GM18870 (cell line): ENCODE data around the gene AP1S1.
"Not testable (repeated sequence)": the region's sequence is repeated elsewhere in the genome, so short reads cannot be mapped to it uniquely, and the experiment has no call there.

ENCODE experiments used
- ATAC-seq: cut with Tn5 transposase; IDR thresholded peaks from one replicate; pipeline ENCODE4 v1.9.1; 2021; ENCODE audit warnings: moderate library complexity; ENCODE audit not compliant: unreplicated experiment

Gene AP1S1

DNA sequence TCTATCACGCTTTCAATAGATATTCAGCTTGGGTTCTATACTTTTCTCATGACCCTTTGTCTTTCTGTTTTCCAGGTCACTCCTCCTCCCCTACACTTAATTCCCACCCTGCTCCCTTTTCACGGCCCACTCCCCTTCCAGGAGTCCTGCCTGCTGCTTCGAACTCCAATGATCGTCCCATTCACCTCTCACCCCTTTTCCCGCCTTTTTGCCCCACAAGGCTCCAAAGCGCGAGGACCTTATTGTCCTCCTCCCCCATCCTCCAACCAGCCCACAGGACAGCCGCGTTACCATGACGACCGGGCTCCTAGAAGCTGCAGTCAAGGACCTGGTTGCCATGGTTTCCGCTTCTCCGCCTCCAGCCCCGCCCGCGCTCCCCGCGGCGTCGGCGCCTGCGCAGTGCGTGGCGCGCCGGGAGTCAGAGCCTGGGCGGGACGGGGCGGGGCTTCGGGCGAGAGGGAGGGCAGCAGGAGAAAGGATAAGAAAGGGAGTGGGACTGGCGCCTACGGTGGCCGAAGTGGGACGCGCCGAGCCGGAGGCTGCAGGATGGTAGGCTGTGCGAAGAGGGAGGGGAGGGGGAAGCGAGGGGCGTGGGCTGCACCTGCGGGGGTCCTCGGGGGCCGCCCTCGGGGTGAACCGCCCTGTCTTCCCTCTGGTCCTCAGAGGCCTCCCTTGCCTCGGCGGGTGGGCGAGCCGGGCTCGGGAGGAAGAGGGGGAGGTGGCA is at the start of gene AP1S1:
TSS of gene AP1S1 (plus strand) at position 508 of the 724 bp plus-strand sequence. CDS start at position 547, 39 bp downstream.
- ATAC-seq: peak; percentile 70

DNA sequence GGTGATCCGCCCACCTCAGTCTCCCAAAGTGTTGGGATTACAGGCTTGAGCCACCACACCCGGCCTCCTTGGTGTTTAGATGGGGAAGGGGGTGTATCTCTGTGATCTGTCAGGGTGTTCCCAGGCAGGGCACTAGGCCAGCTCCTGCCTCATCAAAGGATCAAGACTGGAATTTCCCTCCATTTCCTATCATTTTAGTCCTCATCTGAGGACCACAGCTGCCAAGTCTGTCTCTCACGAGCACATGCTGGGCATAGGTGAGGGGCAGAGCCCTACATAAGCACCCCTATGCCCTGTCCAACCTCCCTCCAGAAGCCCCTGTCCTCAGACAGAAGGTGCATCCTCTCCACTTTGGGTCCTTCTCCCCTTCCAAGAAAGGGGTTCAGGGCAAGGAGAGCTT is 49.5 kb upstream of the AP1S1 start:
- ATAC-seq: no peak

DNA sequence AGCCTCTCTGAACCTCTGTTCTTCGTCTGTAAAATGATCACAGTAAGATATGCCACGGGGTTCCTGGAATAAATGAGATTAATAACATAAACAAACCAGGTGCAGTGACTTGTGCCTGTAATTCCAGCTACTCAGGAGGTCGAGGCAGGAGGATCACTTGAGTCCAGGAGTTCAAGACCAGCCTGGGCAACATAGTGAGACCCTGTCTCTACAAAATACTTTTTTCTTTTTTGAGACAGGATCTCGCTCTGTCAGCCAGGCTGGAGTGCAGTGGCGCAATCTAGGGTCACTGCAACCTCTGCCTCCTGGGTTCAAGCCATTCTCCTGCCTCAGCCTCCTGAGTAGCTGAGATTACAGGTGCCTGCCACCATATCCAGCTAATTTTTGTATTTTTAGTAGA is 49.0 kb upstream of the AP1S1 start:
- not testable (repeated sequence) for ATAC-seq

DNA sequence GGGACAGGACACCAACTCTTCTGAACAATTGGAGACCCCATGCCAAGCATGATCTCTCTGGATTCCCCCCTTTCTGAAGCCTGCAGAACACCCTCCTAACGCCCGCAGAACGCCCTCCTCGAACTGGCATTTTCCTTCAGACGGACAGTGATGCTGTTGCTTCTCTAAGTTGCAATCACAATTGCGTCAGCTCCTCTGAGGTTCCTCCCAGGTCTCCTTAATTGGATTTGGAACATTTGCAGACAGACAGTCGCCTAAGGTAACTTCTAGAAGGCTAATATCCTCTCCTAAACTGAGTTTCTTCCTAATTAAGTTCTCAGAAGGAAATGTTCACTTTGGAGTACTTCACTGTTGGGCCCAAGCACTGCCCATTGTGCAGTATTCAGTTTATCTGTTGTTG is 47.9 kb upstream of the AP1S1 start:
- no peak for ATAC-seq

DNA sequence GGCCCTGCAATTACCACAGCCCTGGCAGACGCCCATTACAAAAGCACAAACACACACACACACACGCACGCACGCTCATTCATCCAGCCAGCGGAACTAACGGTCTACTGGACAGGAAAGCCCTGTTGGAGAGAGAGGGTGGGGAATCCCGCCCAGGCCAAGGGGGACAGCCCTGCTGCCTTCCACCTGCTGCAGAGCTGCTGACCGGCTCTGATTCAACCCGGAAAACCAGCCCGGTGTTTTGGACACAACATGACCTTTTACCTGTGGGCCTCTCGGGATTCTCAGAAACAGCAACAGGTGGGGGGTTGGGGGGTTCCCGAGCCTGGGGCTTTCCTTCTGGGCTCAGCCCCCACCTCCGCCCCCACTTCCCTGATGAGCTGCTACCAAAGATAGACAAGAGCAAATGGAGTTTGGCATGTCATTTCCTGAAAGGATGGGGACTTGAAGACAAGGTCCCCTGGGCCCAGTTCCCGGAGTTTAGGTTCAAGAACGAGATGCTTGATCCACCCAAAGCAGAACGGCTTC is 45.9 kb upstream of the AP1S1 start:
- ATAC-seq: no peak

DNA sequence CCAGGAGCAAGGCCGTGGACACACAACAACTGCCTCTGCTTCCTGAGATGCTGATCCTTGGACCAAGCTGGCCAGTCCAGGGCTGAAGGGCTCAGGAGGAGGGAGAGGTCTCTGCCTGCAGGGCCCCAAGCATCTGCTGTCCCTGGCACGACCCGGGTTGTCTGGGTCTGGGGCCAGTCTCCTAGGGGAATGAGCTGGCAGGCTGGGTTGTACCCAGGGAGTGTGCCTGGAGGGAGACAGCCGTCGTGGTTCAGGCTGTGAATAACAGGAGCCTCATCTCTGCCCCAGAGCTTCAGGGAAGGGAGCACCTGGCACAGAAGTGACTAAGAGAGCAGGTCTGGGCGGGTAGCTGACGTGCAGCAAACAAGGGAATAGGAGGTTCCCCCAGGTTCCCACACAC is 45.3 kb upstream of the AP1S1 start:
- ATAC-seq: no peak

DNA sequence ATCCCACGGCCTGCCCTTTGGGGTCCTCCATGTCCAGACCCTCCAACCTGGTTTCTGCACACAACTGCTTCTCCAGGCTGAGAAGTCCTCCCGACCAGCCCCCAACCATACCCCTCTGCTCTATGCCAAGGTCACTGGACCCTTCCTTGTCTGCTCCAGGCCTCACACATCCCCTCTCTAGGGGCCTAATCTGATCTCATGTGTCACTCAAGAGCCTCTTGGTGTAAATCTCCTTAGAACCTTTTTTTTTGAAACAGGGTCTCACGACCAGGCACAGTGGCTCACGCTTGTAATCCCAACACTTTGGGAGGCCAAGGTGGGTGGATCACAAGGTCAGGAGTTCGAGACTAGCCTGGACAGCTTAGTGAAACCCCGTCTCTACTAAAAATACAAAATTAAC is 44.9 kb upstream of the AP1S1 start:
- ATAC-seq: no peak

DNA sequence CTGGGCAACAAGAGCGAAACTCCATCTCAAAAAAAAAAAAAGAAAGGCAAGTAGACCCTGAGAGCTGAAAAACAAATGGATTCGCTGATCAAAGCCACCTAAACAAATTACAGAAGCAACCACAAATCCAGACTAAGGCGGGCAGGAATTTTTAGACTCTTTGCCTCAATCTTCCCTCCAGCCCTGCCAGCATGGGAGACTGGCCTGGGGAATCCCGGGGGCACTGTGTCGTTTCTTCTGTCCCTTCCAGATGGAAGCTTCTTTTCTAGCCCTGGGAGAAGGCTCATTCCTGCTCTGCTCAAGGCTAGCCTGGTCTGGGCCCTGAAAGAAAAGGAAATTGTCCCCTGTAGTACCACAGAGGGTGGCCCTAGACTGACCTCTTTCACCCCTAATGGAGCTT is 43.0 kb upstream of the AP1S1 start:
- ATAC-seq: no peak

DNA sequence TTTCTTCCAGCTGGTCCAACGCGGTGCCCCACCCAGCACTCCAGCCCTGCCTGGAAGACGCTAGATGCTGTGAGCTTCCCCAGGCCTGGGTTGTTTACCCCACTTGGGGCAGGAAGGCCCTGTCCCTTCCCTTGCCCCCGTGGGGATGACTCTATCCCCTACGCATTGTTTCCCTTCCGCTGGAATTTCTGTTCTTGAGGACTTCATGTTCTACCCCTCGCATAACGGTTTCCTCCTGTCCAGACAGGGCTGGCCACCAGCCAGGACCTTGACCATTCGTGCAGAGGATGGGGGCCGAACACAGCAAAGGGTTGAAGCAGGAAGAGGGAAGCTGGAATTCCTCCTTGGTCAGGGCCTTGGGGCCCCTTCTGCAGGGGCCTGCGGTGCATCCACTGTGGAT is 42.0 kb upstream of the AP1S1 start:
- no peak for ATAC-seq

DNA sequence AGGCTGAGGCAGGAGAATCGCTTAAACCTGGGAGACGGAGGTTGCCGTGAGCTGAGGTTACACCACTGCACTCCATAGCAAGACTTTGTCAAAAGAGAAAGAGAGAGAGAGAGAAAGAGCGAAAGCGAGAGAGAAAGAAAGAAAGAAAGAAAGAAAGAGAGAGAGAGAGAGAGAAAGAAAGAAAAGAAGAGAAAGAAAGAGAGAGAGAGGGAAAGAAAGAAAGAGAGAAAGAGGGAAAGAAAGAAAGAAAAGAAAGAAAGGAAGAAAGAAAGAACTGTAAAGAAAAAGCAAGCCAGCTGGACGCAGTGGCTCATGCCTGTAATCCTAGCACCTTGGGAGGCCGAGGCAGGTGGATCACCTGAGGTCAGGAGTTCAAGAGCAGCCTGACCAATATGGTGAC is 41.1 kb upstream of the AP1S1 start:
- not testable (repeated sequence) for ATAC-seq

DNA sequence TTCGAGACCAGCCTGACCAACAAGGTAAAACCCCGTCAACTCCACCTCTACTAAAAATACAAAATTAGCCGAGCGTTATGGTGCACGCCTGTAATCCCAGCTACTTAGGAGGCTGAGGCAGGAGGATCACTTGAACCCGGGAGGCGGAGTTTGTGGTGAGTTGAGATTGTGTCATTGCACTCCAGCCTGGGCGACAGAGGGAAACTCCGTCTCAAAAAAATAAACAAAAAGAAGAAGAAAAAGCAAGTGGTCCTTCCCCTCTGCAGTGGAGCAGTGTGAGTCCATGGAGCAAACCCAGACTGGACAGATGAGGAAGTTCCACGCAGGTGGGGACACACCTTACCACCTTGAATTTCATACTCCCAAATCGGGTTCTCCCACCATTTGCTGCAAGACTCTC is 40.4 kb upstream of the AP1S1 start:
- no peak for ATAC-seq

DNA sequence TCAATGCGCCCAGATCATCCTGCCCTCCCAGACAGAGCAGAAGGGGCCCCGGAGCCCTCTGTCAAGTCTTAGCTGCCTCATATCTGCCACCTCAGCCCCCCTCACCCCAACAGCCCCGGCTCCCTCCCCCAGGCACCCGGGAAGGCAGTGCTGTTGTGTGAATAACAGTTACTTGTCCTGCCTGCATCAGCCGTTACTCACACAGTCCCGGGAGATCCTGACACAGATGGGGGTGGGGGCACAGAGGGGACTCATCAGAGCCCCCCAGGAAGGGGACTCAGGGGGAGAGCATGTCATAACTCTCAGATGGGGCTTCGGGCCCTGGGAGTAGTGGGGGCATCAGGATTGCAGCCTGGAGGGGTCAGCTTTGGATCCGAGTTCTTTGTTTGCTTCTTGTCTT is 39.8 kb upstream of the AP1S1 start:
- no peak for ATAC-seq

DNA sequence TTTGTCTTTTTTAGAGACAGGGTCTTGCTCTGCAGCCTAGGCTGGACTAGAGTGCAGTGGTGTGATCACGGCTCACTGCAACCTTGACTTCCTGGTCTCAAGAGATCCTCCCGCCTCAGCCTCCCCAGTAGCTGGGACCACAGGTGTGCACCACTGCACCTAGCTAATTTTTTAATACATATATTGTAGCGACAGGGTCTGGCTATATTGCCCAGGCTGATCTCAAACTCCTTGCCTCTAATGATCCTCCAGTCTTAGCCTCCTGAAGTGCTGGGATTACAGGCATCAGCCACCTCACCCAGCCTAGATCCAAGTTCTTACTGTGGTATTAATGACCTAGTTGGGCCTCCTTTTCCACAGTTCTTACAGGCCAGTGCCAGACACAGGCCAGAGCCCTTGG is 39.1 kb upstream of the AP1S1 start:
- no peak for ATAC-seq

DNA sequence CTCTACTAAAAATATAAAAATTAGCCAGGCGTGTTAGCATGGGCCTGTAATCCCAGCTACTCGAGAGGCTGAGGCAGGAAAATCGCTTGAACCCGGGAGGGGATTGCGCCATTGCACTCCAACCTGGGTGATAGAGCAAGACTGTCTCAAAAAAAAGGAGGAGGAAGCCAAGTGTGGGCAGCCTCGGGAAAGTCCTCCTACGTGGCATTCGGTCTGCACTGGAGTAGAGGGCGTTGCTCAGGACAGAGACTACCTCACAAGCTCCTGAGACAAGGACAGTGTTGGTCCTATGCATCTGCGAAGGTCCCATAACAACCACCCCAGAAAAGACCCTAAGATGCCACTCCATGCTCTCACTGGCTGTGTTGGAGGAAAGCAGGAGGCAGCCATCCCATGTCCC is 37.4 kb upstream of the AP1S1 start:
- ATAC-seq: no peak

DNA sequence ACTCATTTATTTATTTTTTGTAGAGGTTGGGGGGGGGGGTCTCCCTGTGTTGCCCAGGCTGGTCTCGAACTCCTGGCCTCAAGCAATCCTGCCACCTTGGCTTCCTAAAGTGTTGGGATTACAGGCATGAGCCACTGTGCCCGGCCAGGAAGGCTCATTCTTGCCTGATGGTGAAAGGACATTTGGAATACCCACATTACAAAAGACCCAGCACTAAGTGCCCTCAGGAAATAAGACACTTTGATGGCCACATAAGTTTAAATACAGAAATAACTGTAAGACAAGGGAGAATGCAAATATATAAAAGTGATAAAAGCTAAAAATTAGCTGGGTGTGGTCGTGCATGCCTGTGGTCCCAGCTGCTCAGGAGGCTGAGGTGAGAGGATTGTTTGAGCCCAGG is 35.4 kb upstream of the AP1S1 start:
- ATAC-seq: no peak

DNA sequence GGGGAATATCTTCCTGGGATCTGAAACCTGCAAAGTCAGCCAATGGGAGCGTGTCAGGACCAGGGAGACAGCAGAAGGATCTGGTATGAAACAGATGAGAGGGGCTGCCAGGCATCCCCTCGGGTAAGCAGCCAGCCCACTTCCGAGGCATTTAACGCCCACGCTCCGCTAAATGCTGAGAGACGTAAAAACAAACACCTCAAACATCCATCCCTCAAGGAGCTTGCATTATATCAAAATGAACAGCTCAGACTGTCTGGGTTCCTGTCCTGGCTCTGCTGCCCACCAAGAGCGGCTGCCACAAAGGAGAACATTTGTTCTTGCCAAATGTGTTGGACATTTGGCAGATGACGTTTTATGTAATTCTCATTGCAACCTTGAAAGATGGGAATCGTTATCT is 34.4 kb upstream of the AP1S1 start:
- ATAC-seq: no peak

DNA sequence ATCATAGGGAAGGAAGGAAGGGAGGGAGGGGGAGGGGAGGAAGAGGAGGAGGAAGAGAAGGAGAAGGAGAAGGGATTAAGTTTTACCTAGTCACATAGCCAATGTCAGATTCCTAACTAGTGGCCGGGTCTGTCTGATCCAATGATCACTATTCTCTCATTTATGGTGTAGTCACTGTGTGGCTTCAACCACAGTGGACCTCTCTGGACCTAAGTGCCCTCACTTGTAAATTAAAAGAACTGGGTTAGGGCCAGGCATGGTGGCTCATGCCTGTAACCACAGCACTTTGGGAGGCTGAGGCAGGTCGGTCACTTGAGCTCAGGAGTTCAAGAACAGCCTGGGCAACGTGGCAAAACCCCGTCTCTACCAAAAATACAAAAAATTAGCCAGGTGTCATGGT is 34.0 kb upstream of the AP1S1 start:
- no peak for ATAC-seq

DNA sequence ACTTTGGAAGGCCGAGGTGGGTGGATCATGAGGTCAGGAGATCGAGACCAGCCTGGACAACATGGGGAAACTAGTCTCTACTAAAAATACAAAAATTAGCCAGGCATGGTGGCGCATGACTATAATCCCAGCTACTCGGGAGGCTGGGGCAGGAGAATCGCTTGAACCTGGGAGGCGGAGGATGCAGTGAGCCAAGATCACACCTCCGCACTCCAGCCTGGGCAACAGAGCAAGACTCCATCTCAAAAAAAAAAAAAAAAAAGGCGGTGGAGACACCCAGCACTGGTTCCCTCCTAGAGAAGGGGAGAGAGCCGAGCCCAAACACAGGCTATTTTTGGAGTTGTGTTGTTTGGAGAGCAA is 32.7 kb upstream of the AP1S1 start:
- not testable (repeated sequence) for ATAC-seq

DNA sequence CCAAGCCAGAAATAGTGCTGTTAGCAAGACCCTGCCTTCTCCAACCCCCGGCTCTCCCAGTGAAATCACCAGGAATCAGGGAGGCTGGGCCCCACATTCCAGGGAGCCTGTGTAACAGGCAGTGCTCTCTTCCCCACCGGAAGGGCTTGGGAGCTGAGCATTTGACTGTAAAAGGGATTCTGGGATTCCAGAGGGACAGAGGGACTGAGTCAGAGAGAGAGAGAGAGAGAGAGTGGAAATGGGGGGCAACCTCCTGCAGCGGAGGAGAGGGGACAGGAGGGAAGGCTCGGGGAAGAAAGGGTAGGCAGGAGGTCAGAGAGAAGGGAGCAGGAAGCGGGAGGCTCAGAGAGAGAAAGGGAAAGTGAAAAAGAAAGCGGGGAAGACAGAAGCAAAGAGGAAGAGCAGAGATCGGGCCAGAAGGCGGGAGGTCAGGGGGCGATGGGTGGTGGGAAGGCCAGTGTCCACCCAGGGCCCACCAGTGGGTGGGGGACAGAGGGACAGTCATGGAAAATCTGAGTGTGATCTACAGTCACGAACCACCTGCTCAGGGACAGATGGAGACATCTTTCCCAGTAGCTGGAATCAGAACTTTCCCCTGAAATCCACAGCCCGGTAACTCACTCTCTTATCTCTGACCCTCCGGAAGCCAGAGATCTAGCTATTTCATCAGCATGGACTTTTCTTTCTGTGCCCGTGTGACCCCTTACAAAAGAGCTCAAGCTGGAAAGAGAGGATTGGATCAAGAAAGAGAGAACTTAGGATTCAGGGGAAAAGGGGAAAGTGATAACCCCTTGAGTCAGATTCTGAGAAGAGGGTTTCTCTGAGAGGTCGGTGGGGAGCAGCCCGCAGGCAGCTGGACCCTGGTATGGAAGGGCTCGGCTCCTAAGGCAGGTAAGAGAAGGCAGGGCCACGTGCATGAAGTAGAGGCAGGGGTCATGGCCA is 32.0 kb upstream of the AP1S1 start:
- ATAC-seq: no peak

DNA sequence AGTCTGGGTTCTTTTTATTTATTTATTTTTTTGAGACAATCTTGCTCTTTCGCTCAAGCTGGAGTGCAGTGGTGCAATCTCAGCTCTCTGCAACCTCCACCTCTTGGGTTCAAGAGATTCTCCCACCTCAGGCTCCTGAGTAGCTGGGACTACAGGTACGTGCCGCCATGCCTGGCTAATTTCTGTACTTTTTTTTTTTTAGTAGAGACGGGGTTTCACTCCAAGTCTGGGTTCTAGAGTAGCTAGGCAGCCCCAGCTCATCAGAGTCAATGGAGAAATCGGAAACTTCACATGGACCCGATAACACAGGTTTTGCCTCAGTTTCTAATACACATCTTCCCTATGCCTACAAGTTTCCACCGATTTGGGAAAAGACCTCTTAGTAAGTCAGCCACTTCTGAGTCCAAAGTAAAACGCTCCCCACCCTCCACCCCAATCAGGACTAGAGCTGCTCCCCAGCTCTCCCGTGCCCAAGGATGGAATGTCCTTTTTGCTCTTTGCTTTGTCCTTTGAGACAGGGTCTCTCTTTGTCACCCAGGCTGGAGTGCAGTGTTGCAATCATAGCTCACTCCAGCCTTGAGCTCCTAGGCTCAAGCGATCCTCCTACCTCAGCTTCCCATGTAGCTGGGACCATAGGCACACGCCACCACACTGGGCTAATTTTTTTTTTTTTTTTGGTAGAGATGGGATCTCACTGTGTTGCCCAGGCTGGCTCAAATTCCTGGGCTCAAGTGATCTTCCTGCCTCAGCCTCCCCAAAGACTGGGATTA is 31.2 kb upstream of the AP1S1 start:
- no peak for ATAC-seq

DNA sequence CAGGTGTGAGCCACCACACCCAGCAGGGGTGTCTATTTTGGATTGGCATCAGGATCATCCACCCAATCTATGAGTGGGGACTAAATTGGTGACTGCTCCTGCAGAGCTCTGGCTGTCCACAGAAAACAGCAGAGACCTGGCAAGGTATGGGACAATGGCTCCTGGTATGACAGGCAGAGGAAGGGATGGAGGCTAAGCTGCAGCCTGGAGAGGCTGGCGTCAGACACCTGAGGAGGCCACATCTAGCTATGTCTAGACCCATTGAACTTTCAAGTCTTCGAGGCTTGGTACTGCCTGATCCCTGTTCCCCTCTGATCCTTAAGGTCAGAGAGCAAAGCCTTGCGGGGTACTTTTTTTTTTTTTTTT is 30.6 kb upstream of the AP1S1 start:
- no peak for ATAC-seq
